SJCRH30 (cell line): ENCODE results near the gene RBM26. TPM values are rescaled to one million over a fixed set of nuclear protein-coding genes. Genes with fewer than 3 reads are reported as not detected.

Experiments
- DNase-seq, 2 experiments: peaks; one replicate each; pipeline ENCODE4 v3.0.0-alpha.2; 2015 to 2020
- H3K27ac ChIP-seq: fragments of 250-450 bp; sonication (Bioruptor Pico); 2 replicates; pipeline ENCODE4 v1.5.1; 2020; ENCODE audit warnings: mild to moderate bottlenecking, moderate library complexity
- H3K27me3 ChIP-seq: fragments of 250-450 bp; sonication (Bioruptor Pico); 2 replicates; pipeline ENCODE4 v1.5.1; 2020; ENCODE audit warnings: mild to moderate bottlenecking, moderate library complexity
- H3K36me3 ChIP-seq: fragments of 250-450 bp; sonication (Bioruptor Pico); 2 replicates; pipeline ENCODE4 v1.5.1; 2020; ENCODE audit warnings: mild to moderate bottlenecking, moderate library complexity
- H3K4me1 ChIP-seq: fragments of 250-450 bp; sonication (Bioruptor Pico); 2 replicates; pipeline ENCODE4 v1.5.1; 2020; ENCODE audit warnings: mild to moderate bottlenecking, moderate library complexity
- H3K4me3 ChIP-seq: fragments of 250-450 bp; sonication (Bioruptor Pico); 2 replicates; pipeline ENCODE4 v1.5.1; 2020; ENCODE audit warnings: mild to moderate bottlenecking, moderate library complexity
- H3K9me3 ChIP-seq: fragments of 250-450 bp; sonication (Bioruptor Pico); replicated peaks from 2 replicates; pipeline ENCODE4 v1.5.1; 2020; ENCODE audit warnings: mild to moderate bottlenecking, moderate library complexity
- total RNA-seq: library from RNA; depleted of rRNA; stranded (reverse); fragments of >200 nt; shearing (Covaris generic); gene quantifications from 2 replicates; pipeline ENCODE4 v1.2.3, GENCODE V29; 2014

Gene RBM26
- total RNA-seq, 1 experiment from 2014 or later: 98.3 TPM

DNA sequence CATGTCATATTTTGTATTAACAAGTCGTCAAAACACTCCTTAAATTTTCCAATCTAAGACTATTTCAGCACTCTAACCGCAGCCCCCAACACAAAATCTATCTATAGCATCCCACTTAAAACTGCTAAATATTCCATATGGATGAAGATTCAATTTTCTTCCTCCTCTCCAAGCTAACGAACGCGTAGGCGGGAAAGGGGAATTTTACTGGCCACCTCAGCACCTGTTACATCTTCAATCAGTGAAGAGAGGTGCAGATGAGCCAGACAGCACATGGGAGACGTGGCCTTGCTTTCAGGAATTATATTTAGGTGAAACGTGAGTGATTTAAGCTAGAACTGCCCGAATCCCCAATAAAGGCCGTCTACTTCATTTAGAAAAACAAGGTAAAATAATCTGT is 1.1 kb downstream of the RBM26 start:
- Histone ChIP-seq H3K4me3 (peak overlapping the region; percentile 83), H3K27ac (peak overlapping the region; percentile 94), H3K9me3 (no peaks in the 10 kb centered on the region), H3K36me3 (peaks cover 26% of the 10 kb centered on the region), H3K4me1 (peaks cover 33% of the 10 kb centered on the region), H3K27me3 (no peaks in the 10 kb centered on the region)
- DNase-seq: peak; percentile 37 to 56

DNA sequence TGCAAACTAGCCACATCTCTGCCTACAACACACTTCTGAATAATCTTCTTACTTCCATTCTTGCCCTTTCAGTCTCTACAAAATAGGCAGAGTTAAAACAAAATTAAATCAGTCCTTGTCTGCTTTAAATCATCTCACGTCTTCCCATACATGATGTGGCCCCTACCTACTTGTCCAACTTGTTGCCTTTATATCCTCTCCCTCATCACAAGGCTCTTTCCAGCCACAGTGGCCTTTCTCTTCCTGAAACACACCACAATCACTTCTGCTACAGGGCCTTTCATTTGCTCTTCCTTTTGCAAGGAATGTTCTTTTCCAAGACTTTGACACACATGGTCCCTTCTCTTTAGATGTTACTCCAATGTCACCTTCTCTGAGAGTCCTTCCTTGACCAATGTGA is 1.7 kb downstream of the RBM26 start:
- Histone ChIP-seq H3K36me3 (peaks cover 31% of the 10 kb centered on the region), H3K9me3 (no peaks in the 10 kb centered on the region), H3K4me3 (peak overlapping the region; percentile 83), H3K4me1 (peaks cover 27% of the 10 kb centered on the region), H3K27ac (peak overlapping the region; percentile 94; the same call in 1 of the 2 replicates), H3K27me3 (no peaks in the 10 kb centered on the region)
- no peak for DNase-seq

DNA sequence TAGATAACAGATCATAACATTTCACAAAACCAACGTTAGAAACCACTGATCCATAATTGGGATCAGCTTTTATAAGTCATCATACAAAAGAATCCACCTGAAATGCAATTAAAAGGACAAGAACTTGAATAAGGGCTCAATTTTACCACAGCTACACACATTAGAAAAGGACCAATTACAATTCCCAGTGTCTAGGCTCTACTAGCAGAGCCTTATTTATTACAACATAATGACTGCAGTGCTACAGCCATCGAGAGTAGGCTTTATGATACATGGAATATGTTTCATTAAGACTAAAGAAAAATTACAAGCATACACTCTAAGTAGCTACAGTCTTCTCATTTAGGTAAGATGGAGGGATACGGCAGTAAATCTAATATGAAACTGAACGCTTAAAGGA is 2.9 kb downstream of the RBM26 start:
- Histone ChIP-seq H3K36me3 (peaks cover 43% of the 10 kb centered on the region), H3K4me1 (peaks cover 14% of the 10 kb centered on the region), H3K9me3 (no peaks in the 10 kb centered on the region), H3K27me3 (no peaks in the 10 kb centered on the region), H3K4me3 (peak overlapping the region; percentile 83), H3K27ac (no peak overlapping the region)
- DNase-seq: no peak

DNA sequence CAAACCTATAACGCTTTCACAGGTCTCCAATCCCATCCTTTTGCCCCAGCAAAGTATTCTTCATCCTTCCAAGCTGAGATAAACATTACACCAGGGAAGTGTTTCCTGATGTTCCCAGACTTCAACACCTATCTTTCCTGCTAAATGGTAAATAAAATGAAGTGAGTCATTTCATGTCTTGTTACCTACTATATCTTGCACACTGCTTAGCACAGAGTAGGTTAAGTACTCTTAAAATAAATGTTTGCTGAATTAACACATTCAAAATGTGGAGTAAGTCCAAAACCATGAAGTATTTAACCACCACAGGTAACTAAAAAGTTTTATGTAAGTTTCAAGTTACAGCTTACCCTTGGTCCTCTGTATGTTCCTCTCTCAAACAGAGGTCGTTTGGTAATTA is 3.4 kb downstream of the RBM26 start:
- Histone ChIP-seq H3K4me1 (peaks cover 10% of the 10 kb centered on the region), H3K4me3 (no peak overlapping the region), H3K27ac (no peak overlapping the region), H3K36me3 (peaks cover 47% of the 10 kb centered on the region), H3K27me3 (no peaks in the 10 kb centered on the region), H3K9me3 (no peaks in the 10 kb centered on the region)
- DNase-seq: no peak

DNA sequence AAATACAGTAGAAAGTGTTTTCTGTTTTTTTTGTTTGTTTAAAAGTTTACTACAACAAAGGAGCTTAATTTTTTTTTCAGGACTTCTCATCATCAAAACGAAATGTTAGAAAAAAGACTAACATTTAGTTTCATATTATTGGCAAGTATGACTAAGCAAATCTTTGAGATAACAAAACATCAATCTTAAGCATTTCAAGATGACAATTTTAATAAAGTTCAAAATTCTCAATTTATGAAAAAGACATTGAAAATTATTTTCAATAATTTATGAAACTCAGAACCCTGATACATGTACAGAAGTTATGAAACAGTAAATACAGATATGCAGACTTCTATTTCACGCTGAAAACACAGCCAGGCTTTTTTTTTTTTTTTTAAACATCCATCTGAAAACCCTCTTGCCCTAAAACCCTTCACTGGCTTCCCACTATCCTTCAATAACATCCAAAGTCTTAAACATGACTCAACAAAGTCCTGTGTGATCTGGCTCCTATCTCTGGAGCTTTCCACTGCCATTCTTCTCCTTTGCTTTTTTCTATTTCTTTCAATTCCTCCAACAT is 3.9 kb downstream of the RBM26 start:
- Histone ChIP-seq H3K36me3 (peaks cover 50% of the 10 kb centered on the region), H3K4me3 (no peak overlapping the region), H3K27me3 (no peaks in the 10 kb centered on the region), H3K9me3 (no peaks in the 10 kb centered on the region), H3K4me1 (peaks cover 7% of the 10 kb centered on the region), H3K27ac (no peak overlapping the region)
- DNase-seq: no peak

DNA sequence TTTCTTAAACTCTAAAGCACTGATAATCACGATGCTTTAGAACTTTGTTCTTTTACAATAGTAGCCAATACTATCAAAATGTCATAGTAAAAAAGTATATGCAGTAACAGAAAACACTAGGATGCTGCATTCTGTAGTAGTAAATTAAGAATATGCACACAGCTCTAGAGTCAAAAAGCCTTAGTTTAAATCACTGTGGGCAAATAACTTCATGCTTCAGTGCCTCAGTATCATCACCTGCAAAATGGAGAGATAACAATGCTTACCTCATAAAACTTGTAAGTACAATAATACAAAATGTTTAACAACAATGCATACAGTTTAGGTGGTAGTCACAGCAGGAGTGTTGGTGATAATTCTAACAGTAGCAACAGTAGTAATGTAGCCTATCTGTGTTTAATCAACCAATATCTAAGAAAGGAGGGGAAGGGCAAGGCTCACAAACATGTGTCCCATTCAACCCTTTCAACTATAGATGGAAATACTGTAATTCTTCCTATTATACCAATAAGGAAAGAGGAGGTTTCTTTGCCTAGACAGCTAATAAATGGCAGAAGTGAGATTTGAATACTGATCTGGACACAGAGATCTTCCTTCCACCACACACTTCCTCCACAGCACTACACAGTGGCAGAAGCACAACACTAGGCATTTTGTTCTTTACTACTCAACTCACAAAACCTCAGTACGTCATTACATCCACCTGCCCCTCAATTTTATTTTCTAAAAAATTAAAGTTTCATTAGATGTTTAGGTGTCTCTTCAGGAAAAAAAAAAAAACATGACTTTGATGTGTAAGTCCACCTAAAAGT is 4.6 kb downstream of the RBM26 start:
- no peak overlapping the region for H3K4me3 ChIP-seq
- no peaks in the 10 kb centered on the region for H3K27me3 ChIP-seq
- peaks cover 57% of the 10 kb centered on the region for H3K36me3 ChIP-seq
- H3K4me1 ChIP-seq: peaks cover 4% of the 10 kb centered on the region; the same call in 1 of the 2 replicates
- H3K27ac ChIP-seq: no peak overlapping the region
- H3K9me3 ChIP-seq: no peaks in the 10 kb centered on the region
- DNase-seq: no peak

DNA sequence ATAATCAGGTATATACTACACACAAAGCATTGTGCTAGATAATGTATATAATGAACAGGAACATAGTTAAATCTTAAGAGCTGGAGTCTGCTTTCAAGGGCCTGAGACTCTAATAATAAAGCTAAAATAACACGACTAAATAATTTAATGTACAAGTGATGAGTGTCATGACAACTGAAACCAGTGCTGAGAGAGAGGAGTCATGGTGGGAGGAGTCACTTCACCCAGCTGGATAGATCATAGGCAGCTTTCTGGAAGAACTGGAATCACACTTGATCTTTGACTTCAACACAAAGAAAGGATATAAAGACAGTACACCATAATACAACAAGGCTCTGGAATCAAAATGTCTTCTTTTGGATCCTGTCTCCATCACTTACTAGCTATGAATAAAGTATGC is 7.1 kb downstream of the RBM26 start:
- Histone ChIP-seq H3K27me3 (no peaks in the 10 kb centered on the region), H3K9me3 (peaks cover 9% of the 10 kb centered on the region; the same call in 1 of the 2 replicates), H3K36me3 (peaks cover 82% of the 10 kb centered on the region), H3K27ac (no peak overlapping the region), H3K4me1 (peaks cover 6% of the 10 kb centered on the region), H3K4me3 (no peak overlapping the region)
- no peak for DNase-seq

DNA sequence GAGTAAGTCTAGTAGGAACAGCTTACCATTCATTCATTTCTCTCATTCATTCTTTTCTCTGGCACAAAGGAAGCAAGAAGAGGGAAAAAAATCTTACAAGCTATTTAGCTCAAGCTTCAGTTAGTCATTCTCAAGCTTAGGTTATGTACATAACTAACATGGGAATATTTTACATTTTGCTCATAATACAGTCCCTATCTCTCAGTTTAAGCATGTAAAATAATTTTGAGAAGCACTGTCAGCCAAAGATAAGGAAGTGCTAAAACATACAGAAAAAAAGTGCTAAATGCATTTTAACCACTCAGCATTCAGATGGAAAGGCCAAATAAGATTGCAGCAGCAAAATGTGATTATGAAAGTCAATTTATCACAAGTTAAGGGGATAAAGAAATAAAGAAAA is 7.9 kb downstream of the RBM26 start:
- Histone ChIP-seq H3K27me3 (no peaks in the 10 kb centered on the region), H3K27ac (no peak overlapping the region), H3K4me1 (peaks cover 8% of the 10 kb centered on the region), H3K9me3 (peaks cover 9% of the 10 kb centered on the region; the same call in 1 of the 2 replicates), H3K4me3 (no peak overlapping the region), H3K36me3 (peaks cover 83% of the 10 kb centered on the region)
- DNase-seq: no peak

DNA sequence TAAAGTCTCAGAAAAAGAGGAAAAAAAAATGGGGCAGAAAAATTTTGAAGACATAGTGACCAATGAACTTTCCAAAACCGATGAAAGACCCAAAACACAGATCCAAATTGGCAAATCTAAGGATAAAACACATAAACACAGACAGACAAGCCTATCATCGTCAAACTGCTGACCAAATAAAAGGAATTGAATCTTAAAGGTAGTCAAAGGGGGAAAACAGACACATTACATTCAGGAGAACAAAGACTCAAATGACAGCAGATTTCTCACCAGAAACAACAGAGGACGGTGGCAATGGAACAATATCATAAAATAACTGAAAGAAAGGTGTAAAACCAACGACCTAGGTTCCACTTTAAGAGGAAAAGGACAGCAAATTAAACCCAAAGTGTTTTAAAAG is 10.2 kb downstream of the RBM26 start:
- peaks cover 9% of the 10 kb centered on the region; the same call in 1 of the 2 replicates for H3K9me3 ChIP-seq
- H3K36me3 ChIP-seq: peaks cover 72% of the 10 kb centered on the region
- H3K27ac ChIP-seq: no peak overlapping the region
- no peaks in the 10 kb centered on the region for H3K27me3 ChIP-seq
- H3K4me3 ChIP-seq: no peak overlapping the region
- peaks cover 7% of the 10 kb centered on the region; the same call in 1 of the 2 replicates for H3K4me1 ChIP-seq
- DNase-seq: no peak

DNA sequence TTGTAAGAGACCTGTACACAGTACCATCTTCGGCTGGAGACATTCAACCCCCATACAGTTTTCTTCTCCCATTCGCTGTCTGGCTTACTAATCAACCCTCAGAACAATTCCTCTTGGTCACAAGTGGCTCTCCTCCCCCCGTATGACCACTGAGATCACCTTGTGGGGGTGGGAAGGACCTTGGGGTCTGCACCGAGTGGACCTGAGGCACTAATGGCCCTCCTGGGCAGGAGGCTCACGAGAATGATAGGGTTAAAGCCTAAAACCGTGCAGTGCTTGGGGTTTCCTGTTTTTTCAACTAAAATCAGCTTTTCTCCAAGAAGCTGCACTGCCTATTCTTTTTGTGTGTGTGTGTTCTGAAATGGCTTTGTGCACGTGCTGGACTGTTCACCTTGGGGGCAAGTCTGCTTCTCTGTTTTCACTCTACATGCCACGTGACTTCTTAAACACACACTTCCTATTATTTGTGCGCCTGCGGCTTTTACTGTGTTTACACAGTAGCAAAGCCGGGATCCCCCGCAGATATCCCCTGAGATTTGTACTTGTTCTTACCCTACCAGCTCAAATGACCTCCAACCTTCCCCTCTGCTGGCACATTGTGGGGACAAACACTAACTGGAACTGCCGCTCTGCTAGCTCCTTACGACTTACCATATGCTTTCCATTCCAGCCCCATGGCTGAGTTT is 12.3 kb downstream of the RBM26 start:
- Histone ChIP-seq H3K4me3 (no peak overlapping the region), H3K27ac (no peak overlapping the region), H3K36me3 (peaks cover 63% of the 10 kb centered on the region), H3K4me1 (peaks cover 7% of the 10 kb centered on the region; the same call in 1 of the 2 replicates), H3K27me3 (no peaks in the 10 kb centered on the region), H3K9me3 (peaks cover 11% of the 10 kb centered on the region; the same call in 1 of the 2 replicates)
- peak; percentile 59 to 63 for DNase-seq

DNA sequence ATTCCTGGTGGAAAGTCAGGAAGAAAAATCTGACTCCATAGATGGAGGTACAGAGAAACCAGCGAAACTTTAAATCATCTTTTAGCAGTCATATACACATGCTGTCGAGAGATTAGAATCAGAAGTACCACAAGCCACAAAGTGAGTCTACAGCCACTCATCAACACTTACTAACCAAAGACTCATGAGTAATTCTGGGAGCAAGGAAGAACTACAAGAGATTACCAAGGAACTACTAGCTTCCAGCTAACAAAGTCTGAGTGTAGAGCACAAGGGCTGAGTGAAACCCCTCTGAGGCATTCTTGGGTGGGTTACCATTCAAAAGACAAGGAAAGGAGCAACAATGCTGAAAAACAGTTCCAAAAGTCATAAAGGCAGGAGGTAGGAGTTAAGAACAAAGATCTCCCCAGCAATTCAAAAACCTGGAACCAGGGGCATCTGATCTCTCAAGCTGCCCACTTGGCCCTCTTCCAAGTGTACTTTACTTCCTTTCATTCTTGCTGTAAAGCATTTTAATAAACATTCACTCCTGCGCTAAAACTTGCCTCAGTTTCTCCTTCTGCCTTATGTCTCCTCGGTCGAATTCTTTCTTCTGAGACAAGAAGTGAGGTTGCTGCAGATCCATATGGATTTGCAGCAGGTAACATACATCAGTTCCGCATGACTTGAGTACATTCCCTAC is 13.0 kb downstream of the RBM26 start:
- Histone ChIP-seq H3K4me3 (no peak overlapping the region), H3K27me3 (no peaks in the 10 kb centered on the region), H3K36me3 (peaks cover 59% of the 10 kb centered on the region), H3K27ac (no peak overlapping the region), H3K4me1 (peaks cover 7% of the 10 kb centered on the region; the same call in 1 of the 2 replicates), H3K9me3 (peaks cover 11% of the 10 kb centered on the region; the same call in 1 of the 2 replicates)
- no peak for DNase-seq

DNA sequence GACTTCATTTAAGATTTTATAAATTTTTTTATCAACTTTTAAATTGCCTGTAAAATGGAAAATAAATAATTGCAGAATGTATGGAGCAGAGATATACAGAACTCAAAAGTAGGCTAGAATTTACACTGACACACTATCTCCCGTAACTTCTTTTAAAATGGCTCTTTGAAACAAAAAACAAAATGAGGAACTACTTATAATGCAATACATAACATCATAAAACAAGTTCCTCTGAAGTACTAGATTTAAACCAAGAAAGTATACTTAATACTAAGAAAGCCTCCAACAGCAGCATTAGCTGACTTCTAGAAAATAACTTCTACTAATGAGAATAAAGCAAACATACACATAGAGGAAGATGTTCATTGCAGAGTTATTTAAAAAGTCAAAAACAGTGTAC is 17.0 kb downstream of the RBM26 start:
- Histone ChIP-seq H3K4me1 (peaks cover 5% of the 10 kb centered on the region; the same call in 1 of the 2 replicates), H3K9me3 (0 out of 2 replicates have a peak, but pooled peaks cover 6% of the 10 kb centered on the region), H3K36me3 (peaks cover 38% of the 10 kb centered on the region), H3K4me3 (no peak overlapping the region), H3K27ac (no peak overlapping the region), H3K27me3 (no peaks in the 10 kb centered on the region)
- DNase-seq: no peak

DNA sequence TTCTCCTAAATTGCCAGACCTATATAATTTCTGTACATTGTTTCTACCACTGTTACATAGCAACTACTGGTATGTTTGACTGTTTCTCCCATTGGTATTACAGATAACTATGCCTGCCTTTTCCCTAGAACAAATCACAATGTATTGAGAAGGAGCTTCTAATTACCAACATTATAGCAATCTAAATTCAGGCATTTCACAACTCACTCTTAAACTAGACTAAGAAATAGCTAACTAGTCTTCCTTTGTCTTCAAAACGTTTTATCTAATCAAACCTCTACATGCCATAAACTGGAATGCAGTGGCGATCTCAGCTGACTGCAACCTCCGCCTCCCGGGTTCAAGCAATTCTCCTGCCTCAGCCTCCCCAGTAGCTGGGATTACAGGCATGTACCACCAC is 18.2 kb downstream of the RBM26 start:
- Histone ChIP-seq H3K36me3 (peaks cover 43% of the 10 kb centered on the region), H3K4me3 (no peak overlapping the region), H3K9me3 (0 out of 2 replicates have a peak, but pooled peaks cover 6% of the 10 kb centered on the region), H3K4me1 (0 out of 2 replicates have a peak, but pooled peaks cover under 1% of the 10 kb centered on the region), H3K27ac (no peak overlapping the region), H3K27me3 (no peaks in the 10 kb centered on the region)
- DNase-seq: no peak

DNA sequence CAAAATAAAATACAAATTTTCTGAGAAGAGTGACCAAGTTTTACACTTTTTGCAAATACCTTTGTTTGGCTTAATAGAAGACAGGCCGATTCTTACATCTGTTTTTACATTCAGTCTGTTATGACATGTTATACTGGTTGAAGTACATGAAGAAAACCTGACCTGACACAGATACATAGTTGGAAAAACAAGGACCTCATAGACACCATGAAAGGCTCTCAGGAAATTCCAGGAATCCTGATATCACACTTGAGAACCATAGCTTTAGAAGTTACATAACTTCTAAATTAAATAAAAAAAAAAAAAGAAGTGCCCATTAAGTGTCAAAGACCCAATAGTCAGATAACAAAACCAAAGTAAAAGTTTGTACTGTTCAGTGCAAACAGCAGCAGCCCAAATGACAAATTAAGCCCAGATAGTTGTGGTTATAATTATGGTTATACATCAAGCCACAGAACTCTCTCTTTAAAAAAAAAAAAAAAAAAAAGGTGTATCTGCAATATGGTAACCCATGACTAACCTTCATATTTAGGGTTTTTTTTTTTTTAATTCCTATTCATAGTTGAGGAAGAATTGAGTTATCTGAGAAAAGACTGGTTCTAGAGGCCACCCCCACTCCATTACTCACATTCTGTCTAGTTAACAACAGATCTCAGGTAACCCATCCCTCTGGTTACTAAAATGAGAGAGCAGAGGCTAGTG is 19.8 kb downstream of the RBM26 start:
- DNase-seq: no peak
- Histone ChIP-seq H3K36me3 (peaks cover 50% of the 10 kb centered on the region), H3K4me1 (no peaks in the 10 kb centered on the region), H3K9me3 (0 out of 2 replicates have a peak, but pooled peaks cover 6% of the 10 kb centered on the region), H3K27me3 (no peaks in the 10 kb centered on the region), H3K4me3 (no peak overlapping the region), H3K27ac (no peak overlapping the region)
